WTC11 (cell line): ENCODE data around the gene TDRKH.

Source experiments
- ELF4 ChIP-seq: sonication (generic); formaldehyde crosslinking; IDR thresholded peaks from 2 replicates; pipeline ENCODE4 v1.8.1; 2022; ENCODE audit warnings: low read depth, mild to moderate bottlenecking, moderate library complexity, missing genetic modification reagents
- IRF2 ChIP-seq: sonication (generic); formaldehyde crosslinking; IDR thresholded peaks from 2 replicates; pipeline ENCODE4 v1.8.0; 2022; ENCODE audit warnings: low read depth, missing genetic modification reagents, borderline replicate concordance
- NR2C2 ChIP-seq: sonication (generic); formaldehyde crosslinking; IDR thresholded peaks from 2 replicates; pipeline ENCODE4 v1.8.0; 2022; ENCODE audit warnings: mild to moderate bottlenecking, missing genetic modification reagents
- TEAD4 ChIP-seq: sonication (generic); formaldehyde crosslinking; IDR thresholded peaks from 2 replicates; pipeline ENCODE4 v1.8.0; 2022; ENCODE audit warnings: mild to moderate bottlenecking, missing genetic modification reagents
- ZNF263 ChIP-seq: sonication (generic); formaldehyde crosslinking; IDR thresholded peaks from 2 replicates; pipeline ENCODE4 v1.8.1; 2022; ENCODE audit warnings: low read depth, mild to moderate bottlenecking, moderate library complexity, missing genetic modification reagents
- TF ChIP-seq, protein P1 (sequence below): fragments of 200-600 bp; IDR thresholded peaks from 2 replicates; pipeline ENCODE4 v1.8.0; 2022; ENCODE audit warnings: antibody characterized with exemption
- TF ChIP-seq, protein P2 (sequence below): sonication (generic); formaldehyde crosslinking; IDR thresholded peaks from 2 replicates; pipeline ENCODE4 v1.8.1; 2022; ENCODE audit warnings: low read depth, missing genetic modification reagents, borderline replicate concordance

DNA sequence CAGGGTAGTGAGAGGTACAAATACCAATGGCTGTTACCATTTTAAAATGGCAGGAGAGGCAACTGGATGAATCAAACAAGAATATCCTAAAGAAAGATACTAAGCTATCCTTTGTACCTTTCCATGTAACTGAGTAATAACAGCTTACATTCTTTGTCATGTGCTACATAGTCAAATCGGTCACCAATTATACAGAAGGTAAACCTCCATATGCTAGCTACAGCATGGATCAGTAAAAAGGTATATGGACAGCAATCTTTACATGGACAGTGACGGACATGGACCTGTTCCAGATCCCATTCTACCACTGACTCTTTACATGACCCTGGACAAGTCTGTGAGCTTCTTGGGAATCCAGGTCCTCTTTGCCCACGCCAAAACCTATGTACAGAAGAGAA lies 13.6 kb downstream of the TDRKH start:
- TF ChIP-seq, protein P1, sequence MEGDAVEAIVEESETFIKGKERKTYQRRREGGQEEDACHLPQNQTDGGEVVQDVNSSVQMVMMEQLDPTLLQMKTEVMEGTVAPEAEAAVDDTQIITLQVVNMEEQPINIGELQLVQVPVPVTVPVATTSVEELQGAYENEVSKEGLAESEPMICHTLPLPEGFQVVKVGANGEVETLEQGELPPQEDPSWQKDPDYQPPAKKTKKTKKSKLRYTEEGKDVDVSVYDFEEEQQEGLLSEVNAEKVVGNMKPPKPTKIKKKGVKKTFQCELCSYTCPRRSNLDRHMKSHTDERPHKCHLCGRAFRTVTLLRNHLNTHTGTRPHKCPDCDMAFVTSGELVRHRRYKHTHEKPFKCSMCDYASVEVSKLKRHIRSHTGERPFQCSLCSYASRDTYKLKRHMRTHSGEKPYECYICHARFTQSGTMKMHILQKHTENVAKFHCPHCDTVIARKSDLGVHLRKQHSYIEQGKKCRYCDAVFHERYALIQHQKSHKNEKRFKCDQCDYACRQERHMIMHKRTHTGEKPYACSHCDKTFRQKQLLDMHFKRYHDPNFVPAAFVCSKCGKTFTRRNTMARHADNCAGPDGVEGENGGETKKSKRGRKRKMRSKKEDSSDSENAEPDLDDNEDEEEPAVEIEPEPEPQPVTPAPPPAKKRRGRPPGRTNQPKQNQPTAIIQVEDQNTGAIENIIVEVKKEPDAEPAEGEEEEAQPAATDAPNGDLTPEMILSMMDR: no peak
- no peak for TF ChIP-seq ELF4
- no peak for TF ChIP-seq NR2C2 (CRISPR knock-in tag)
- TF ChIP-seq, protein P2, sequence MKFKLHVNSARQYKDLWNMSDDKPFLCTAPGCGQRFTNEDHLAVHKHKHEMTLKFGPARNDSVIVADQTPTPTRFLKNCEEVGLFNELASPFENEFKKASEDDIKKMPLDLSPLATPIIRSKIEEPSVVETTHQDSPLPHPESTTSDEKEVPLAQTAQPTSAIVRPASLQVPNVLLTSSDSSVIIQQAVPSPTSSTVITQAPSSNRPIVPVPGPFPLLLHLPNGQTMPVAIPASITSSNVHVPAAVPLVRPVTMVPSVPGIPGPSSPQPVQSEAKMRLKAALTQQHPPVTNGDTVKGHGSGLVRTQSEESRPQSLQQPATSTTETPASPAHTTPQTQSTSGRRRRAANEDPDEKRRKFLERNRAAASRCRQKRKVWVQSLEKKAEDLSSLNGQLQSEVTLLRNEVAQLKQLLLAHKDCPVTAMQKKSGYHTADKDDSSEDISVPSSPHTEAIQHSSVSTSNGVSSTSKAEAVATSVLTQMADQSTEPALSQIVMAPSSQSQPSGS: no peak
- TF ChIP-seq TEAD4 (CRISPR knock-in tag): no peak
- no peak for TF ChIP-seq ZNF263
- TF ChIP-seq IRF2 (CRISPR knock-in tag): no peak
